Forelimb muscle (tissue), 1 donor: ENCODE measurements around the gene GFOD2. TPM values are rescaled to one million over a fixed set of nuclear protein-coding genes. Genes with fewer than 3 reads are reported as not detected.

ENCODE experiments used
- DNase-seq: peaks from one replicate; pipeline ENCODE4 v3.0.0-alpha.2; 2013; ENCODE audit warnings: low read depth
- polyA plus RNA-seq: library from polyadenylated mRNA; unstranded; fragments of 120-200 nt; gene quantifications from one replicate; pipeline ENCODE4 v1.2.1, GENCODE V29; 2013; ENCODE audit not compliant: insufficient read length

The GFOD2 gene
- polyA plus RNA-seq, 1 donor = 13.5 TPM

DNA sequence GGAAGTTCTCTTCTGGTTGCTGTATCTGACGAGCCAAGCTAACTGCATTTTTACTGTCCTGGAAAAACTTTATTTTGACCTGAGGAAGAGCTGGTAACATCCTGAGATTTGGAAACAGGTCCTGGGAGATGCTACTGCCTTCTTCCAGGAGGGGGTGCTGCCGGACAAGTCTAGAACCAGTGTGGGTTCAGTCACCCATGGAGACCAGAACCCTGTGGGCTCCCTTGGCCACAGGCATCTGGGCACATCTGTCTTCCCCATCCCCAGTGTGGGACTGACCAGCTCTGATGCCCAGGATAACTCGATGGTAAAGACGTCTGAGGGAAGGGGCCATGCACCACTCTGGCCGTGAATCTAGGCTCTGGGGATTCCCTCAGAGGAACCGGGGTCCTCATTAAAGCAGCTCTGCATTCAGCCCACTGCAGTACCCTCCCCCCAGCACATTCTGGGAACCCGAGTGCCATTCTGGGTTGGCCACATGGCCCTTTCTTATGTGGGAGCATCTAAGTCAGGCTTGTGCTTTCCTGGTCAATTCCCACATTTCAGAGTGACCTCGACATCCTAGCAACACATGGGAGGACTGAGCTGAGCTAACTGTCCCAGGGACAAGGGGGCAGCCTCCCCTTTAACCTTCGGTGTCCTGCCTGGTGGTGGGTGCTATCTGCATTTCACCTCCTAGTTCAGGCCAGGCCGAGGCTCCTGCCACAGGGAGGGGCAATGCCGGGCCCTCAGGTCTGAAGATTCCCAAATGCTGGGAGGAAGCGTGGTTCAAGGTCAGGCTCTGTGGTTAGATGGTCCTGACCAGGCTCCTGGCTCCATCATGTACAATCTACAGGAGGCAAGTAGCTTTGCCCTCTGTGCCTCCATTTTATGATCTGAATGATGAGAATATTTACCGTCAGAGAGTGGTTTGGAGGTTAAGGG lies 46.1 kb downstream of the GFOD2 start:
- no peak for DNase-seq

GRCh38 chr16:67672306-67672705 lies 46.8 kb downstream of the GFOD2 start:
- no peak for DNase-seq

- no peak for DNase-seq
Observed at GRCh38 chr16:67669499-67670101, 49.5 kb downstream of the GFOD2 start.

DNA sequence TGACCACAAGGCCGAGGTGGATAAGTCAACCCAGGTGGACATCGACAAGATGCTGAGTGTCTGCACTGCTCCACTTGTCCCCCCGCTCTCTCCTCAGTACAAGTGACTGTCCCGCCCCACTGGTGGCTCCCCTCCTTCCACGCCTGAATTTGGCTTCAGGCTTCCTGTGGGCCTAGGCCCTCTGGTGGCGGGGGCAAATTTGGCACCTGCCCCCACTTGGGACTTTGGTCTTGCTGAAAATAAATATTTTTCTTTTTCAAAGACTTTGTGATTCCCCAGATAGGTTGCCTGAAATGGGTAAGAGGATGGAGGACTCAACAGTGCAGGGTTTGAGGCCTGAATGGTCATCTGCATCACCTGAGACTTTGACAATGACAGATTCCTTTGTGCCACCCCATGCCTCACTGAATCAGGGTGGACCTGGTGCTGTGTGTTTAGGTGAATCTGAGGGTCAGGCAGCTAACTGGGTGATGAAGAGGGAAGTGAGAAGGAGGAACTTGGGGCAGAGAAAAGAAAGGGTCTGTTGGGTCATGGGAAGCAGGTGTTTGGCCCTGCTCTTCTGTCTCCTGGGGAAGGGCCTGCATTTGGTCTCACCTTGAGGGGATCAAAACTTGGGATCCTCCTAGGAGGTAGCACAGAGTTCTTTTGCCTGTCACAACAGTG lies 50.5 kb downstream of the GFOD2 start:
- DNase-seq = no peak

DNA sequence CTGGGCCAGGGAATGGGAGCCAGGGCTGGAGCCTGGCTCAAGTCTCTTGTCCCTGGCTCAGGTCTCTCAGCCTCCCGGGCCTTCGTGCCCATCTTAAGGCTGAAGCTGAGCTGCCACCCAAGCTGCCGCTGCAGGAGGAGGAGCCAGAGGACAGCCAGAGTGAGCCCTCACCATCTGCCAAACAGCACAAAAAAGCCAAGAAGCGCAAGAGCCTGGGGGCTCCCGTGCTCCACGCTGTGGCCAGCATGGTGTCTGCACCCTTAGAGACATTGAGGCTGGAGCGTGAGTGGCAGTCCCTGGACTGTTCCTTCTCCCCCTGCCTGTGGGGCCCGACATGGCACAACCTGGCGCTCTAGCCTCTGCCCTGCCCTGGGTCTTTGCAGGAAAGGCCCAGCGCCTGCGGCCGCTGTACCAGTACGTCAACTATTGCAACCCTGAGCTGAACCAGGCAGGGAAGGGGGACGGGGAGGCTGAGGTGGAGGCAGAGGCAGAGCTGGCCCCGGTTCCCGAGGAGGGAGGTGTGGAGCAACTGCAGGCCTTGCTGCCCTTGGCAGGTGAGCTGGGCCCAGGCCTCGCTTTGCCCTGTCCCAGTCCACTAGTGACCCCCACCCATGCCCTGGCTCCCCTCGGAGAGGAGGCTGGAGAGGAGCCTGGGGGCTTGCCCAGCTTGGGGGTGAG lies 51.2 kb downstream of the GFOD2 start:
- DNase-seq = peak; percentile 52

DNA sequence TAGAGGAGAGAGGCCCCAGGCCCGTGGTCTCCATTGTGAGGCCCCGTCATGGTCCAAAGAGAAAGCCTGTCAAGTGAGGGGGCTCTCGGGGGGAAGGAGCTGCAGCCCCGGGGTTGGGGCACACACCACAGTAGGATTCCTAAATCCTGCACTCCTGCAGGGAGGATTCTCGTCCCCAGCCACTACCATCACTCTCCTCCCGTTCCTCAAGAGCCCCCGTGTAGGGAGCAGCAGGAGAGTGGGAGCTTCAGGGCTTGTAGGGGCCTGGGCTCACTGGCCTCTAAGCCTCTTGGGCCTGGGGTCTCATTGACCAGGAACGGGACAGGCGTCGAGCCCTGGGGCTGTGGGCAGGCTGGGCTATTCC lies 51.7 kb downstream of the GFOD2 start:
- DNase-seq = no peak

GRCh38 chr16:67666559-67667452 lies 52.3 kb downstream of the GFOD2 start, which contains the start of the genes C16orf86 and ENKD1:
C16orf86 (plus strand) TSS chr16:67666814; CDS start chr16:67666971, 157 bp downstream.
ENKD1 (minus strand) TSS chr16:67666750; CDS start chr16:67666442, 308 bp downstream.
- no peak for DNase-seq

DNA sequence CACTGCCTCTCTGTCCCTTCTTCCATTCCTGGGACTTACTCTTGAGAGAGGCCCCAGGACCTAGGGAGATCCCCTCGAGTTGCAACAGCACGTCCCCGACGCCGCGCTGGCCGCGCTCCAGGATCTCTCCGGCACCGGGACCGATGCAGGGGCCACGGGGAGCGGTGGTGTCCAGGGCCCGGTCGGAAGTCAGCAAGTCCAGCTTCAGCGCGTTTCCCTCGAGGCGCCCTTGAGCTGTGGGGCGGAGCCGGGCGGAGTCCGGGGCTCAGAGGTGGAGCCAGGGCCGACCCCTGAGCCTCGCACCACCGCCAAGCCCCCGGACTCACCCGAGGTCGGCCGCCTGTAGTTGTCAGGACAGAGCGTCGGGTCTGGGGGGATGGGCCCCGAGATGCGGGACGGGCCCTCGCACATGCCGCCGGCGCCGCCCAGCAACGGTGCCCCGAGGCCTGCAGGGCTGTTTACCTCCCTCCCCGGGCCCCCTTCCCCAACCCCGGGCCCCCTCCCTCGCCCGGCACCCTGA lies 53.0 kb downstream of the GFOD2 start:
- no peak for DNase-seq

- DNase-seq = no peak
Observed at GRCh38 chr16:67665598-67665997, 53.5 kb downstream of the GFOD2 start.

DNA sequence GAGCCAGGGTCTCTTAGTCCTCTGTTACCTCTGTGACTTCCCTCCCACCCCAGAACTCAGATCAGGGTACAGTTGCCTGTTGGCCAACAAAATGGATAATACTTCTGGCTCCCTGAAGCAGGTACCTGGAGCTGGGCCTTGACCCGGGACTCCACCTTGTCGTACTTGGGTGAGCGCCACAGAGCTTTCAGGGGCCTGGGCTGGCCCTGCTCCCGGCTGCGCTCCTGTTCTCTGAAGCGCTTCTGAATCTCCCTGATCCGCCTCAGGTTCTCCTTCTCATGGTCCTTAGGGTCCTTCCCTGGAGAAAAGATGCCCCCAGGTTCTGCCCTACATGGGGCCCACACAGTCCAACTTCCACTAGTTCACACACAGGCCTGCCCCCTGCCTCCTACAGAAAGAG lies 54.2 kb downstream of the GFOD2 start:
- no peak for DNase-seq

- no peak for DNase-seq
Observed at GRCh38 chr16:67664258-67664657, 54.9 kb downstream of the GFOD2 start.

DNA sequence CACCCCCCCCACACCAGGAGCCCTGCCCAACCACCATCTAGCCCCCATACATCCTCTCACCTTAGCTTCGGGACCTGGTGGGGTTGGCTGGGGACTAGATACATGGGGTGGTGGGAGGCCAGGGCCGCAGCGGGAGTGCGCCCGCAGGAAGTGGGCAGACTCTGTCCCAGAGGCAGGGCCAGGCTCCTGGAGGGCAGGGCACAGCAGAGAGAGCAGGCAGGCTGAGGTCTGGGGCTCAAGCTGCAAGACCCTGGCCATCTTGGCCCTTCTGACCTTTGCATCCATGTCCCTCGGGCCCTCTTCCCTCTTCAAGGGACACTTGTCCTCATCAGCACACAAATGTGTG lies 55.3 kb downstream of the GFOD2 start:
- DNase-seq = no peak

- no peak for DNase-seq
Observed at GRCh38 chr16:67663151-67663876, 55.8 kb downstream of the GFOD2 start.

DNA sequence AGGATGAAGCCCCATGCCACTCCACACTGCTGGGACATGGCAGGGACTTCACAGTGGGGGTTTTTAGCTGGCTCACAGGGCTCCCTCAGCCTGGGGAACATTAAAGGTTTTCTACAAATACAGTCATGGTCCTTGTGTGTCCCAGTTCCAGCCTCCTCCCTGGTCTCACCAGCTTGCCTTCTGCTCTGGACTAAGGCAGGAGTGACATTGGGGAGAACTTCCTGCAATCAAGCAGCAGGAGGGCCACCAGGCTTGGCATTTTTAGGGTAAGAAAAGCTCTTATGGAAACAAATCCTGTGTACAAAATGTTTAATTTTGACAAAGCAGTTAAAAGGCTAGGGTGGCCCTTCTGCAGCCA lies 56.5 kb downstream of the GFOD2 start:
- DNase-seq = no peak

GRCh38 chr16:67661886-67662652 lies 57.0 kb downstream of the GFOD2 start:
- no peak for DNase-seq

DNA sequence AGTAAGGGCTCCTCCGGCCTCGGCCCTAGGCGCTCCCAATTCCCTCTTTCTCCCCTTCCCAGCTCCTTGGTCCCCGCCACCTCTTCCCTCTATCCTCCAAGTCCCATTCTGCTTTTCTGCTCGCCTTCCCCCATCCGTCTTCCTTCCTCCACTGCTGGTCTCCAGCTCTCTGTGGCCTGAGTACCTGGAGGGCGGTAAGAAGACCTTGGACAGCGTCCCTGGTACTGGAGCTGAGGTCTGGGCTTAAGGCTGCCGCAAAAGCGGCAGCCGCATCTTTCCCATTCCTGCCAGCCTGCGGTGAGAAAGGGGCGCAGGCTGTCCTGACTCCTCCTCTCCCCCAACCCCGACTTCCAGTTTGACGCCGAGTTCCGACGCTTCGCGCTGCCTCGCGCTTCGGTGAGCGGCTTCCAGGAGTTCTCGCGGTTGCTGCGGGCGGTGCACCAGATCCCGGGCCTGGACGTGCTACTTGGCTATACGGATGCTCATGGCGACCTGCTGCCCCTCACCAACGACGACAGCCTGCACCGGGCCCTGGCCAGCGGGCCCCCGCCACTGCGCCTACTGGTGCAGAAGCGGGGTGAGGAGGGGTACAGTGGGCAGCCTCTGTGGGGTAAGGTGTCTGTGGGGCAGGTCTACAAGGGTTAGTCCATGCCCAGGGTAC lies 57.9 kb downstream of the GFOD2 start:
- no peak for DNase-seq

- DNase-seq = peak; percentile 95
Observed at GRCh38 chr16:67660564-67661028, 58.5 kb downstream of the GFOD2 start, which contains the start of gene PARD6A. PARD6A (plus strand) TSS chr16:67660960; CDS start chr16:67661039, 79 bp downstream.
